Activated CD4-positive, alpha-beta T cell treated with anti-CD3 and anti-CD28 coated beads, Interleukin-2, amount 50 U/mL, for 24 hours (primary cell): Measurements from ENCODE around the gene SLAMF8.

Source experiments
- DNase-seq, 2 donors: peaks; one replicate each; pipeline ENCODE4 v3.0.0-alpha.2; 2020; ENCODE audit warnings: low read depth in 1 of 2, low spot score in 1 of 2

SLAMF8 gene

DNA sequence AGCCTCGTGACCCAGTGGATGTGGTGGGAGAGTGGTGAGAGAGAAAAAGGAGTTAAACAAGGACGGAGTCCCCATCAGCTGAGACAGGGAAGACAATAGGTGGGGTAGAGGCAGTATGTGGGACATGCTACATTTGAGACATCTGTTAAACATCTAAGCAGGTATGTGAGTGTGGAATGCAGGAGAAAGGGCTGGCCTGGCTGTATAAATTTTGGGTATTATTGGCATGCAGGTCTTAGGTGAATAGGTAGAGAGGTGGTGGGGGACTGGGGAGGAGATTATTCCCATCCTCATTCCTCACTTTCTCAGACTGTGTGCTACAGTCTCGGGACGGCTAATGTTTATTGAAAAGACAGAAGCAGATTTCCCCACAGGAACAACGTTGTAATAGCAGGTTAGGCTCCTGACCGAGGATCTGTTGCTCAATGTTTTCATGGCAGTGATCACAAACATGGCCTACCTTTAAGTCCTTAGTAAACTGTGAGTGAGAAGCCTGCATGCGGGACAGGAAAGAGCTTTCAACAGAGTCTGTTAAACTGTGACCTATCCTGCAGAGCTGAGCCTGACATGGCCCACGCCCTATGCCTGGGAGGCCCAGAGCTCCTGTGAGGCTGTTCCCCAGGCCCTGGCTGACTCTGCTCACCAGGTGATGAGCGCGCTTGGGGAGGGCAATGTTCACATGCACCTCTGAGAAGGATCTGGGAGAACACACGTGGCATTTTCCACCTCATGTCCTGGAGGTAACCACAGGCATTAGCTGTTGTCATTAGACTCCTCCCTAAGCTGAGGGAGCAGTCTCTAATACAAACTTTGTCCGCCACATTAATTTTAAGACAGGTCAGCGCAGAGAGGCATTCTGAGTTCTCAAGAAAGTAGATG lies 19.3 kb downstream of the SLAMF8 start:
- DNase-seq: no peak

DNA sequence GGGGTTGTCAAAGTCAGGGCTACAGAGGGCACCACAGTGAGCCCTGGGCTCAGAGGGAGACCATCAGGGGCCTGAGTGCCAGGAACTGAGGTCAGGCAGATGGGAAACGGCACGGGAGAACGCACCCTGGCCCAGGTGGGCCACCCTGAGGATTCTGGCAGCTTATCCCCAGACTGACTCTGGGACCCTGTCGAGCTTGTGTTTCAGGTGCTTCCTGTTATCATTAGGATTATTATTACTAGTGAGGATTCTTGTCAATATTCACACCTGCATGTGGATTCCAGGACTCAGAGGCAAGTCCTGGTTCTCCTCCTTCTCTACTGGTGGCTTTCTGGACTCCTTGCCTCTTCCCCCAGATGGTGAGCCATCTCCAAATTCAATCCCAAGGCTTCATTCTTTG lies 20.6 kb downstream of the SLAMF8 start:
- DNase-seq: no peak

DNA sequence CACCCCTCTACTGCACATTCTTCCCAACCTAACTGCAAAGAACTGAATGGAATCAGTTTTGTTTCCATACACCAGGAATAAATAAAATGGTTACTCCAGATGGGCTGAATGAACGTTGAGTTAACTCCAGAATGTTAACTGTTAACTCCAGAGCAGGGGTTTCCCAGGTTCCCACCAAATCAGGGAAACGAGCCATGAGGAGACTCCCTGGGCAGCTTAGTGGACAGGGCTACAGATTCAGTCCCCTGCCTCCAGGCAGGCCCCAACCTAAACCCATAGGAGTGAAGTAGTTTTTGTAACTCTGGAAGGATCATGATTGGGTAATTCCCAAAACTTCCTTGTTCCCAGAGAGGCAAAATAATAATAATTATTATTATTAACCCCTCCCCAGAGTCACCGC lies 21.7 kb downstream of the SLAMF8 start:
- DNase-seq: no peak

DNA sequence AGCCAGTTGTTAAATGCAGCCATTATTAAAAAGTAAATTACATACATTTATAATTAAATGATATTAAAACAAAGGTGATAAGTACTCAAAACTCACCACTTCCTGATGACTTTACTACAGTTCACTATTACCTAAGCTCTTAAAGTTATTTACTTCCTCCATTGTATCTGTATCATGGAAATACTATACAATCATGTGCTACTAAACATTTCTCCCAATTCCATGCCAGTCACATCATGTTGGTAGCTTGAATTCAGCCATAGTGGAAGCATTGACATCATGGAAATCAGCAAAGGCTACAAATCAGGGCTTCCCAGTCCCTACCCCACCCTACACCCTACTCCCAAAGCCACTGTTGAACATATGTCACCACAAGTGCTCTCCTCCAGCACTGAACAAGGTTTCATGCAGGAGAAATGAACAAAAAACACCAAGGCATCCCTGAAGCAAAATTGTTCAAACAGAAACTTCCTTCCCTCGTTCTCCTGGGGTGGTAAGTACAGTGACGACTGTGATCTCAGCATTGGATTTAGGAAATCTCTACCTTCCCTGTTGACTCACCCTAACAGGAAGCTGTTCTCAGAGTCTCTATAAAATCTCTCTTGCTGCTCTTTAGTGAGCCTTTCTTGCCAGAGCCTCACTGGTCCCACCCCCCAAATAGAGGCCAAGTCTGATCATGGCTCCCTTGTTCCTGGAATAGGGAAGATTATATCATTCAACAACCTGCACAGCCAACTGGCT lies 23.1 kb downstream of the SLAMF8 start:
- no peak for DNase-seq

DNA sequence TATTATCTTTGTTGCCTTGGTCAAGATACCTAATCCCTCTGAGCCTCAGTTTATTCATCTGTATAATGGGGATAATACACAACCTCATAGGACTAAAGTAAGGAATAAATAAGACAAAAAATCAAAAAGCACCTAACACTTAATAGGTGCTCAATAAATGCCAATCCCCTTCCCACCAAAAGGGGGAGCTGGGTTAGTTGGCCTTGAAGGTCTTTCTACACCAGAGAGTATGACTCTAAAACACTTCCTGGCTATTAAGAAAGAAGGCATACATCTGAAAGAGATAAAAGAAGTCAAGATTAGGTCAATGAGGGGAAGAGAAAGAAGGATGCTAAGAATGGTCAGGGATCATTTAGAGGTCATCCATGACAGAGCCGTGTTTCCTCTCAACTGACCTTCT lies 24.7 kb downstream of the SLAMF8 start:
- no peak for DNase-seq

DNA sequence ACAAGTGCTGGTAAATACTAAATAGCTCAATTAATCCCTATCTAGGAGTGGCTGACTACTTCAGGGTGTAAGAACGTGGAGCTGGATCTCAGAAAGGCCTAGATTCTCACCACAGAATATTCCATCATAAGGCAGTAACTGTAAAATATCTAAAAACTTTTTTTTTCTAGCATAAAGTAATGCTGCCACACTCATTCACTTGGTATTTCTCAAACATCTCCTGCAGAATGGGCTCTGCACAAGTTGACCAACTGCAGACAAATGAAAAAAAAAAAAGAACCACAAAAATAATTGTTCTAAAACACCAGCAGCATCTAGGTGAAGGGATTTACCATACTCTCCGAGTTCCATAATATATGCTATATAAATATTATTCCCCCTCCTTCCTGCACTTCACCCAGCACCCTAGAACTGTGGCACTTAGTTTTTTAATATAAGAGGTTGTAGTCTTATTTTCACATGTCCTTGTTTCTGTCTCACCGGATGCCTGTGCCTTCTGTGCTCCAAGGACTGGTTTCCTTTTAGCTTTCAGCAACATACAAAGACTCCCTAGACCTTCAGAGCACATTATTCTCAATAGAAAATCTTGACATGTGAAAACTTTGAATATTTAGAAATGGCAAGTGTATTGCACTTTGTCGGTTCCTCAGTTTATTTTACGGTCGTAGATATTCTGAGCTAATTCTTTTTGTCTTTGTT lies 26.9 kb downstream of the SLAMF8 start:
- DNase-seq: no peak

DNA sequence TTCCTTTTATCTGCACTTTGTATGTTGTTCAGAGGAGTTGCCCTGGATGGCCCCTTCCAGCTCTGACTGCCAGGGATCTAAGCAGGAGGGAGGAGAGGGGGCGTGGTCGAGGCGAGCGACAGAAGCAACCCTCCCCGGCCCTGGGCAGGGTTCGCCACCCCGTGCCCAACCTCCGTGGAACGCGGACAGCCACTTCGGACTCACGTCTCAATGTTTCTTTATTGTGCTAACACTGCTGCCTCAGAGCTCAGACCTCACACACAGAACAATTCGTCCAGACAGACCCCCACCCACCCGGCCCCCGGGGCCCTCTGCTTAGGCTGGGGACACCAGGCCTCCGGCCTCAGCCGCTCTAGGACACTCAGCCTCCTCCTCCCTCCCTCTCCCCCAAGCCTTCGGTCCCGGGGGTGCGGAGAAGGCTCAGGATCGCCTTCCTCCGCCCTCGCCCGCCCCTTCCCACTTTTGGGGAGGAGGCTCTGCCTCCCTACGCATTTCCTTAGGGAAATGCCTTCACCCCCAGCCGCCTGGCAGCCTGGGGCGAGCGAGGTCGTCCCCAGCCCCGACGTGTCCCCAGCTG lies 27.5 kb downstream of the SLAMF8 start:
- DNase-seq: no peak

DNA sequence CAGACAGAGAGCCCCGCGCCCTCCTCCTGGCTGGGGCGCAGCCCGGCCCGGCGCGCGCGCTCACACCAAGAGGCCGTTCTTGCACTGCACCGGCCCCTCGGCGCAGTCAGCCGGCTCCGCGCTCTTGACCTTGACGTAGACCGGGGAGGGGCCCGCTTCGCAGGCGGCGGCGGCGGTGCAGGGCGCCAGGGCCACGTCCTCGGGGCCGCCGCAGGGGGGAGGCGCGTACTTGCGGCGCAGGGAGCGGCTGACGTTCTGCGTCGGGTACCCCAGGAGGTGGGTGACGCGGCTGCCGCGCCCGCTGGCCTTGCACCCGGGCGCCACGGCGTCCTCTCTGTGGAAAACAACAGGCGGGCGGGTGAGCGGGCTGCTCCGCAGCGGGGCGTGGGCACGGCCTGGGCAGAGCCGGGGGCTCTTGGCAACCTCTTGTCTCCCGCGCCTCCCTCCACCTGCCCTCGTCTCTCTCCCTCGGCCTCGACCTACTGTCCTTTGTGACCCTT lies 28.1 kb downstream of the SLAMF8 start:
- DNase-seq: peak; percentile 48 to 55

DNA sequence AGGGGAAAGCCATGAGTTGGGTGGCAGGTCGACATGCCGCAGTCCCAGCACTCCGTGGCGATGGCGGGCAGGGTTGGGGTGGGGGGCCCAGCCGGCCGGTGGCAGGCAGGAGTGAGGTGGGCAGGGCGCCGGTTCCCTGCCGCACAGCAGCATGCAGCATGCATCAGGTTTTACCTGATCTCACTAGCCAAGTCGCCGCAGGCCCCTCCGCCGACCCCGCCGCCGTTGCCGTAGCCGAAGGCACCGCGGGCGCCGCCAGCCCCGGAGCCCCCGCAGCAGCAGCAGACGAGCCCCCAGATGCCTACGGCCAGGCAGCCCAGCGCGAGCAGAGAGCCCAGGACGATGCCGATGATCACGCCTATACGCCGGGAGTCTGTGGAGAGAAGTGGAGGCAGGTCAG lies 29.0 kb downstream of the SLAMF8 start:
- no peak for DNase-seq

DNA sequence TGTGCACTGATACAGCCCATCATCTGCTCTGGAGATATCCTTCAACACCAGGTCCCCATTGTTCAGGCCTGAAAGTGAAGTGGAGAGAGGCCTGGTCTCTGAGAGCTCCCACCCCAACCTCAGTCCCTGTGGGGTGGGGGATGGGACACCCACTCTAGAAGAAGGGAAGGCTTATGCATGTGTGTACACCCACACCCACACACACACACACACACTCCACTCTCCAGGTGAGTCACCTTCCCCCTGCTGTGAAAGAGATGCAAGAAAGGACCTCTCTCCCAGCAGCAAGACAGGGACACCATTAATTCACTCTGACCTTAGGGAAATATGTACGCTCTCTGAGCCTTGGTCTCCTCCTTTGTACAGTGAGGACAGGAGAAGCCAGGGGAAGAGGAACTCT lies 29.9 kb downstream of the SLAMF8 start:
- no peak for DNase-seq

DNA sequence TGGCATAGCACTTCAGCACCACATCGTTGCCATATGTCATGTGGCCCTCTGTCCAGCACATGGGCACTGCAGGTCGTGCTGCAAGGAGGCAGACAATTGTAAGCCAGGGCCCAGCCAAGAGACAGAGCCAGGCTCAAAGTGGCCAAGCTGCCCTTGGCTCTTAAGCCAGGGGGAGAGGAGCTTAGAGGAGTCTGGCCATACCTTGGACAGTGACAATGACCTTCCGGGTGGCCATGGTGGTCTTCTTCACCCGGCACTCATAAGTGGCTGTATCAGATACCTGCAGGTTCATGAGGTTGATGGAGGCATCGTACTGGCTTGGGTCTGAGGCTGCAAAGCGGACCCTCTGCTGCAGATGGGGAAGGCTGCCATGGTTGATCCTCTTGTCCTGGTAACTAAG lies 31.2 kb downstream of the SLAMF8 start:
- no peak for DNase-seq

DNA sequence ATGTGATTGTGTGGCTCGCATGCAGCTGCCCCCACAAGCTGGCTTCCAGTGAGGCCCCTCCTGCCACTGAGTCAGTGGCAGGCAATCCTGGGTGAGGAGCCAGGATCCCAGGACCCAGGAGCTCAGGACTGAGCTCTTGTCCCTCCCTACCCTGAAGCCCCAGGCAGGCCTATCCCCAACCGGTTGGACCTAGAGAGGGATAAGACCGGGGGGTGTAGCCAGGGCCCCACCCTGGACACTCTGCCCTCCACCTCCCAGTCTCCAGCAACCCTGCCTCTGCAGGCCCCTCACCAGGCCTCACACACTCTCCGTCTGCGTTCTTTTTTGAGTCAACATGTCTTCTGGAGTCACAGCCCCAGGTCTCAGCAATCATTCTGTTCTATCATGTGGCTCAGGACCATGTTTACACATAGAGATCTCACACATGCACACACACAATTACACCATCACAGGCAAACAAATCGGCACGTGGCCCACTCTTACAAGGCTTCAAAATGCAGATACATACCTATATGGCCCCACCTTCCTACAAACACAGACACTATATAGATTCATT lies 33.2 kb downstream of the SLAMF8 start:
- DNase-seq: no peak

DNA sequence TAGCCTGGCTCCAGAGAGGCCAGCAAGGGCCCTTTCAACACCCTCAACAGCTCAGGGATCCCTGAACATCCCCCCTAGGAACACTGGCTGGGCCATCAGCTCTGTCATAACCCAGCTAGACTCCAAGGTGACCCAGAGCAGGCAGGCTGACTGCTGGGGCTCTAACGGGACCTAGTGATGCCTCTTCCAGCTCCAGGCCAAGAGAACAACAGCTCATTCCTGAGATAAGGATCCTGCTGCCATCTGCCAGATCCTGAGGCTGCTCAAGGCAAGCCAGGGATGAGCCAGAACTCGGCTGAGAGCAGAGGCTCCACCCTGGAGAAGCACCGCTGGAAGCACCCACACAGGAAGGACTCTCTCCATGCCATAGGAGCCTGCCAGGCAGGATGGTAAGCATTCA lies 33.8 kb downstream of the SLAMF8 start:
- no peak for DNase-seq

DNA sequence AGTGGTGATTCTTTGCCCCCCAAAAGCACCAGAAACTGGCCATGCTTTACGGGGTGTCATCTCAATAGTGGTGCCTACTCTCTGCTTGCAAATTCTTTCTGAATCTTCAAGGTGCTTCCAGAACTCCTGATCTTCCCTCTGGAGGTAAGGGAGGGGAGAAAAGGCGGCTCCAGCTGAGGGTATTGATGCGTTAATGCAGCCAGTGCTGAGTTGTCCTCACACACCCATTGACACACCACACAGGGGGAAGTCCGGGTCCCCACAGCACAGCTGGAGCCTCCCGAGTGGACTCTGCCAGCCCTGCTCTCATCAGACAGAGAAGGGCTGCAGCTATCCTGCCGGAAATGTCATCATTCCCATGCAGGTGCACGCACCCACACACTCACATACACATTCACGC lies 34.5 kb downstream of the SLAMF8 start:
- DNase-seq: no peak

DNA sequence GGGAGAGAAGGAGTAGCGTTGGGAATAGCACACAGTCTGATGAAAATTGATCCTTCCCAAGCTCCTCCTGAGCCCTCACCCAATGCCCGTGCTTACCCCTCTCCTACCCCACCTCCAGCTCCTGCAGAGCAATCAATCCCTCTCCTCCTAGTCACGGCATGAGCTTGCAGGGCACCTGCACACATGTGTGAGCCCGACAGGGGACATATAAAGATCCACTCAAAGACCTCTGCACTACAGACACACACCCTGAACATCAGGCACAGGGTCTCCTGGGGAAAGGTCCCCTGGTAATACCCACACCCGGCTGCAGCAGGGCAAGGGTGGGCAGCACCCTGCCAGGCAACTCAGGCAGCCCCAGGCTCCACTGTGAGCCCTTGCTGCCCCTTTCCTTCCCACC lies 35.4 kb downstream of the SLAMF8 start:
- no peak for DNase-seq

DNA sequence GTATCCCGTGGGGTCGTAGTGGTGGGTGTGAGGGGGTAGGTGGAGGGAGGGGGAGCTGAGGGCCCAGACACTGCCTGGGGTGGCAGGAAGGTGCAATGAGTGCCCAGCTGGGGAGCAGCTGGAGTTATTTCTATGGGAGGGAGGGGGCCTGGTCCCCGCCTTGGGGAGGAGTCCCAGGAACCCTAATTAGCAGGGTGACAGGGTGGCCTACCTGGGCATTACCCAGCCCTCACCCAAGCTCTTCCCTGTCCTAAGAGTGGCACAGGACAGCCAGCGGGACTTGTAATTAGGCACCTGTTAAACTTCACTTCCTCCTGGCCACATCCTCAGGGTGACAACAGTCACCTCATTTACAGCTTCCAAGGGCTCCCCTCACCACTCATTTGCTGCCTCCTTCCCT lies 35.9 kb downstream of the SLAMF8 start, which contains the start of gene VSIG8:
Gene VSIG8 (minus strand): TSS at position 101 of the 400 bp plus-strand sequence. CDS start 136 bp downstream, outside the sequence.
- DNase-seq: no peak

DNA sequence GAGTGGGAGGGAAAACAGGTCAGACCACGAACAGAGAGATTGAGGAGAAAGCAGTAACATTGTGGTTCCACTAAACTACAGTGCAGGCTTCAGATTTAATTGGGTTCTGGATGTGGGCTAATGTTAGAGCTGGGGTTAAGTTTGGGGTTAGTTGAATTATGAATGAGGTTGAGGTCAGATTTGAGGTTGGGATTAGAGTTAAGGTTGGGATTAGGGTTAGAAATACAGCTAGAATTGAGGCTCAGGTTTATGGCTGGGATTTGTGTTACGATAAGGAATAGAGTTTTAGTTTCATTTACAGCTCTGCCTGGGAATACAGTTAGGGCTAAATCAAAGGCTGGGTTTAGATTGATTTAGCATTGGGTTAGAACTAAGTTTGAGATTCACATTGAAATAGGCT lies 37.6 kb downstream of the SLAMF8 start:
- DNase-seq: no peak

DNA sequence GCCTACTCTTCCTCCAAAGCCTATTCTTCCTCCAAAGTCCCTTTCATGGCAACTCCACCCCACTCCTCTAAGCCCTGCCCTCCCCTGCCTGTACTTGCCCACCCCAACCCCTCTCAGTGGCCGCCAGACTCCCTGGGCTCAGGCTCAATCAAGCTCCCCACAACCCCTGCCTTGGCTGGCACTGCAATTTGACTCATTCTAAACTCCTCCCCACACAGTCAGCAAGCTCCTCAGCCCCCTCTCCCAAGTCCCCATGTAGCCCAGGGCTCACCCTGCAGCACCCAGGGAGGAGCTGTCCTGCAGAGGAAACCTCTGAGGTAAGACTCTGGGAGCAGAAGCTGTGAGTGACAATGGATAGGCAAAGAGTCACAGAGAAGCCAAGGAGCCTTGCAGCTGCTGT lies 39.4 kb downstream of the SLAMF8 start:
- DNase-seq: no peak

DNA sequence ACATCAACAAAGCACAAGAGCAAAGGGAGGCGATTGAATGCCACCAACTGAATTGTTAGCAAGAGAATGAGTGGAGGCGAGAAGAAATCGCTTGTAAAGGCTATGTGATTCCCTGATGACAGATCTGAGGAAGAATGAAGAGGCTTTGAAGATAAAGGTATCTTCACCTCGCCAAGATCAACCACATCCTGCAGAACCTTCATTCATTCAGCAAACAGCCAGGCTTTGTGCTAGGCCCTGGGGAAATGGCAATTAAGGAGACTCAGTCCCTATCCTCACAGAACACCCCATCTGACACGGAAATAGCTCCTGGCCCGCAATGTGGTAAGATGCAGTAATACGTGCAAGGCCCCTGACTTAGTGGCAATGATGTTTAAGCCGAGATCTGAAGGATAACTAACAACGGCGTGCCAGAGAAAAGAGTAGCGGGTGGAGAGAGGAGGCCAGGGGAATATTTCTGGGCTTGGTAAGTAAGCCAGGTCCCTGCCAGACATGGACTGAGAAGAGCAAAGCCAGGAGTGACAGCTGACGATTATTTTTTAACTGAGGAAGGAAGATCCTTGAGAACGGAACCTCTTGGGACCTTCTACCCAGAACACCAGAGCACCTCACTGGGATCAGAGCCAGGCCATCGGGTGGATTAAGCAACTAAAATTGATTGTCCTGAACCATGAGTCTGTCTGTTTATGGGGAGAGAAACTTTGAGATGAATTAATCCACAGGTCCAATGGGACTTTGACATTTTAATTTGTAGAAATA lies 40.4 kb downstream of the SLAMF8 start:
- no peak for DNase-seq

DNA sequence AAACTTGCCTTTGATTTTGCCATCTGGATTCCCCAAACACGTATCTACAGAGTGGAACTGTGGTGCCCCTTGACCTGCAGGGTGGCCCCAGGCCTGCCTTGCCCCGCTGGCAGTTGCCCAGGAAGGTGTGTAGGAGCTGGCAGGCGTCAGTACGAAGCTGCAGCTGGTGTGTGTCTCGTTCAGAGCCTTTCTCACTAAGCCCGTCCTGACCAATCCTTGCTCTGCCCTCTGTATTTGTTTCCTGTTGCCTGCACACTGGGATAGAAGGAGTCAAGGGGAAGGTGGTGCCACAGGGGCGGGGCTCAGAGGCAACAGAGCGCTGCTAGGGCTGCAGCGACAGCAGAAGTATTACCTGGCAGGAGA lies 41.0 kb downstream of the SLAMF8 start:
- DNase-seq: no peak
